Endothelial cell of umbilical vein (primary cell): ENCODE measurements around the gene GAS7. TPM values are rescaled to one million over a fixed set of nuclear protein-coding genes. Genes with fewer than 3 reads are reported as not detected.

ENCODE experiments used
- BruUV-seq: library from RNA; stranded (reverse); fragments of 400-500 nt; replicated peaks from 2 replicates; lab custom pipeline; 2021; lab: Mats Ljungman, UMichigan
- CTCF ChIA-PET: fragments of 300-600, 350-600 bp; sonication (Branson Sonifier 250); formaldehyde crosslinking; loops from one replicate; lab custom pipeline; 2021; ENCODE audit warnings: antibody characterized with exemption, inconsistent platforms; lab: Charles Lee
- POLR2A ChIA-PET: fragments of 300-600, 350-600 bp; sonication (Branson Sonifier 250); formaldehyde crosslinking; loops from one replicate; lab custom pipeline; 2021; ENCODE audit warnings: antibody characterized with exemption, inconsistent platforms; lab: Charles Lee
- DNase-seq: peaks from one replicate; pipeline ENCODE4 v3.0.0-alpha.2; 2011; ENCODE audit warnings: low read depth, low spot score
- FAIRE-seq: peaks from 2 replicates; lab custom pipeline; 2011; peaks lifted over from hg19 to GRCh38; lab: Jason Lieb, UNC
- H2AFZ ChIP-seq: 2 replicates; pipeline ENCODE4 v1.6.0; 2012; ENCODE audit warnings: low read depth, low read length, control low read depth, inconsistent platforms
- H3K27ac ChIP-seq: 2 replicates; pipeline ENCODE4 v1.5.1; 2011; ENCODE audit warnings: low read depth, mild to moderate bottlenecking, control low read depth, low read length, moderate library complexity; ENCODE audit not compliant: insufficient read depth
- H3K27me3 ChIP-seq, 2 experiments: 2 replicates each; pipeline versions ENCODE4 v1.6.0 to v1.6.1; 2011; ENCODE audit warnings: low read length in 2 of 2, mixed read lengths in 1 of 2; ENCODE audit not compliant: control insufficient read depth in 2 of 2, insufficient read depth in 2 of 2
- H3K36me3 ChIP-seq, 2 experiments: 2 replicates in 1 of 2; 3 replicates in 1 of 2; pipeline ENCODE4 v1.5.1; 2011; ENCODE audit warnings: low read length in 2 of 2, mild to moderate bottlenecking in 1 of 2, moderate library complexity in 1 of 2; ENCODE audit not compliant: control insufficient read depth in 2 of 2, insufficient read depth in 2 of 2; ENCODE audit errors: extremely low read depth in 1 of 2
- H3K4me1 ChIP-seq: 3 replicates; pipeline ENCODE4 v1.5.1; 2011; ENCODE audit warnings: mild to moderate bottlenecking, low read length; ENCODE audit not compliant: control insufficient read depth, insufficient read depth; ENCODE audit errors: extremely low read depth
- H3K4me2 ChIP-seq: 2 replicates; pipeline ENCODE4 v1.6.1; 2011; ENCODE audit warnings: low read length, control low read depth, mixed read lengths; ENCODE audit not compliant: insufficient read depth
- H3K4me3 ChIP-seq, 3 experiments: fragments of 200-600 bp in 1 of 3; sonication (generic), shearing (Covaris generic) in 1 of 3; replicated peaks in 1 of 3; 2 replicates each; pipeline ENCODE4 v1.5.1; 2011 to 2016; ENCODE audit warnings: control low read depth in 3 of 3, low read length in 3 of 3, mild to moderate bottlenecking in 2 of 3, inconsistent platforms in 1 of 3, low read depth in 1 of 3, moderate library complexity in 1 of 3; ENCODE audit not compliant: insufficient read depth in 1 of 3
- H3K79me2 ChIP-seq: 2 replicates; pipeline ENCODE4 v1.6.0; 2012; ENCODE audit warnings: low read length, inconsistent platforms; ENCODE audit not compliant: control insufficient read depth, insufficient read depth
- H3K9ac ChIP-seq: replicated peaks from 2 replicates; pipeline ENCODE3; 2011; ENCODE audit warnings: low read length, control low read depth; ENCODE audit not compliant: insufficient read depth; ENCODE audit errors: extremely low read depth
- H3K9me1 ChIP-seq: replicated peaks from 3 replicates; pipeline ENCODE4 v1.6.0; 2011; ENCODE audit warnings: mild to moderate bottlenecking, low read length; ENCODE audit not compliant: control insufficient read depth, insufficient read depth; ENCODE audit errors: extremely low read depth
- H3K9me3 ChIP-seq: replicated peaks from 2 replicates; pipeline ENCODE4 v1.5.1; 2012; ENCODE audit warnings: low read length, inconsistent platforms; ENCODE audit not compliant: control insufficient read depth, insufficient read depth
- H4K20me1 ChIP-seq: replicated peaks from 2 replicates; pipeline ENCODE3; 2011; ENCODE audit warnings: mild to moderate bottlenecking, low read length; ENCODE audit not compliant: control insufficient read depth, insufficient read depth; ENCODE audit errors: extremely low read depth
- CTCF ChIP-seq, 2 donors: IDR thresholded peaks; 1 replicate in 1 of 2; 2 replicates in 1 of 2; pipeline ENCODE4 v1.5.1; 2011; ENCODE audit warnings: low read length in 2 of 2, mild to moderate bottlenecking in 2 of 2, moderate library complexity in 2 of 2, control low read depth in 1 of 2, inconsistent platforms in 1 of 2, low read depth in 1 of 2; ENCODE audit not compliant: insufficient read depth in 1 of 2; ENCODE audit errors: extremely low read depth in 1 of 2
- EZH2 ChIP-seq: IDR thresholded peaks from 2 replicates; pipeline ENCODE4 v1.6.1; 2012; ENCODE audit warnings: borderline replicate concordance, low read depth, mild to moderate bottlenecking, moderate library complexity, low read length, inconsistent platforms; ENCODE audit not compliant: severe bottlenecking
- FOS ChIP-seq: IDR thresholded peaks from 2 replicates; pipeline ENCODE4 v1.6.1; 2011; ENCODE audit warnings: mild to moderate bottlenecking, low read length, moderate library complexity, borderline replicate concordance; ENCODE audit not compliant: insufficient read depth
- GATA2 ChIP-seq: IDR thresholded peaks from 2 replicates; pipeline ENCODE4 v1.7.0; 2011; ENCODE audit warnings: low read depth, mild to moderate bottlenecking, moderate library complexity, mixed read lengths, low read length; ENCODE audit not compliant: insufficient read length, insufficient read depth
- JUN ChIP-seq: IDR thresholded peaks from 2 replicates; pipeline ENCODE4 v1.6.1; 2011; ENCODE audit warnings: borderline replicate concordance, low read depth; ENCODE audit not compliant: insufficient read length, insufficient read depth
- MYC ChIP-seq: IDR thresholded peaks from one replicate; pipeline ENCODE4 v1.6.1; 2011; ENCODE audit warnings: mild to moderate bottlenecking, low read depth, low read length
- POLR2A ChIP-seq: IDR thresholded peaks from 2 replicates; pipeline ENCODE4 v1.6.1; 2012; ENCODE audit warnings: low read depth, mild to moderate bottlenecking, control low read depth, low read length
- POLR2AphosphoS5 ChIP-seq: IDR thresholded peaks from 2 replicates; pipeline ENCODE4 v1.6.1; 2012; ENCODE audit warnings: low read depth, mild to moderate bottlenecking, control low read depth, low read length, moderate library complexity; ENCODE audit not compliant: insufficient read depth
- dilution Hi-C: fragments of 300-500 bp; cut with MboI; formaldehyde crosslinking; loops from one replicate; pipeline ENCODE4 v1.15.0; 2019; ENCODE audit warnings: low sequenced_read_pairs; ENCODE audit not compliant: extremely low pct_ligation_motif_present
- intact Hi-C: fragments of 100-400 bp; cut with micrococcal nuclease; formaldehyde crosslinking; loops from one replicate; pipeline ENCODE4 v1.10.0; 2022
- polyA plus RNA-seq, 4 experiments: library from polyadenylated mRNA; depleted of rRNA in 3 of 4; stranded (reverse) in 3 of 4; unstranded in 1 of 4; fragments of >200 nt; gene quantifications; 2 replicates each; pipeline versions ENCODE4 v1.2.1 to v1.2.3, GENCODE V29; 2011 to 2012; ENCODE audit warnings: missing spikeins in 1 of 4
- total RNA-seq: library from RNA; stranded (reverse); gene quantifications from 2 replicates; pipeline ENCODE4 v1.2.3, GENCODE V29; 2021
- TF ChIP-seq, protein P1 (sequence below): IDR thresholded peaks from 2 replicates; pipeline ENCODE4 v1.6.1; 2011; ENCODE audit not compliant: insufficient read depth, insufficient read length

The GAS7 gene
- total and polyA plus RNA-seq, 2 donors (not counting 3 experiments of a cell fraction or from before 2014, with no cell fraction given): not detected

DNA sequence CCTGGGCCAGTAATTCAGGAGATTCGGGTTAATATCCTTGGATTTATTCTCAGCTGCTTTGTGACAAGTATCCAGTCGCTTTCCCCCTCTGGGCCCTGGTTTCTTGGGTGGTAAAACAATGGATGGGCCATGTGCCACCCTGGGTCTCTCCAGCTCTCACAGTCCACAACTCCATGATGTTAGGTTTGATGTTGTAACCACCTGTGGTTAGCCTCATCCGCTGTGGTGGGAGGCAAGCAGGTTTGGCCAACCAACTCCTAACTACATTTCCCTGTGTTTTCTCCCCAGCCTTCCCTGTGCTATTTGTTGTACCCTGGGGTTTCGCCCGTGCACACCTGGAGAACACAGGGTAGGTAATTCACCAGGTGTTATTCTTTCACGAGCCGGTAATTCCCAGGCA is 337.6 kb downstream of the GAS7 start:
- dilution Hi-C loops: no loop called here

More for the DNA sequence above, 337.6 kb downstream of the GAS7 start:
- Histone ChIP-seq H3K79me2 (no peaks in the 10 kb centered on the region), H3K4me2 (no peak overlapping the region), H3K27ac (no peak overlapping the region), H3K4me3 (no peak overlapping the region), H3K36me3 (no peaks in the 10 kb centered on the region), H3K9me3 (peaks cover 2% of the 10 kb centered on the region), H3K9ac (no peak overlapping the region), H3K27me3 (no peaks in the 10 kb centered on the region), H3K4me1 (no peaks in the 10 kb centered on the region), H3K9me1 (no peaks in the 10 kb centered on the region), H2AFZ (no peak overlapping the region), H4K20me1 (no peaks in the 10 kb centered on the region)
- no TSS peak for BruUV-seq
- FAIRE-seq: no peak
- CTCF ChIA-PET: no interaction called here
- TF ChIP-seq MYC: no peak
- no peak for TF ChIP-seq POLR2A
- TF ChIP-seq GATA2: no peak
- TF ChIP-seq, protein P1, sequence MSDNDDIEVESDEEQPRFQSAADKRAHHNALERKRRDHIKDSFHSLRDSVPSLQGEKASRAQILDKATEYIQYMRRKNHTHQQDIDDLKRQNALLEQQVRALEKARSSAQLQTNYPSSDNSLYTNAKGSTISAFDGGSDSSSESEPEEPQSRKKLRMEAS: no peak
- no peak for TF ChIP-seq FOS
- TF ChIP-seq EZH2: no peak
- TF ChIP-seq POLR2AphosphoS5: no peak
- no peak for TF ChIP-seq CTCF (IDR thresholded peaks at IDR 0.05; ENCODE audit: extremely low read depth in 1 of 2, insufficient read depth in 1 of 2, low read depth in 1 of 2, low read length in 2 of 2)
- TF ChIP-seq JUN: no peak
- intact Hi-C loops: no loop called here
- no peak for DNase-seq
- POLR2A ChIA-PET: no interaction called here

Other genes starting within 250 kb of the GAS7 start
- gene MYH13, start 174.4 kb upstream of the GAS7 start, total RNA-seq: not detected in 2 replicates
- gene MYH13, start 174.4 kb upstream of the GAS7 start, polyA plus RNA-seq: not detected in 2 replicates
- not detected in 2 replicates for gene MYH8, start 223.3 kb upstream of the GAS7 start, total RNA-seq
- gene MYH8, start 223.3 kb upstream of the GAS7 start, polyA plus RNA-seq: not detected in 2 replicates